ENCODE data around the gene CEP44.

- no peak for TF ChIP-seq POLR2A (IDR thresholded peaks at IDR 0.05)
- TF ChIP-seq, protein P1, sequence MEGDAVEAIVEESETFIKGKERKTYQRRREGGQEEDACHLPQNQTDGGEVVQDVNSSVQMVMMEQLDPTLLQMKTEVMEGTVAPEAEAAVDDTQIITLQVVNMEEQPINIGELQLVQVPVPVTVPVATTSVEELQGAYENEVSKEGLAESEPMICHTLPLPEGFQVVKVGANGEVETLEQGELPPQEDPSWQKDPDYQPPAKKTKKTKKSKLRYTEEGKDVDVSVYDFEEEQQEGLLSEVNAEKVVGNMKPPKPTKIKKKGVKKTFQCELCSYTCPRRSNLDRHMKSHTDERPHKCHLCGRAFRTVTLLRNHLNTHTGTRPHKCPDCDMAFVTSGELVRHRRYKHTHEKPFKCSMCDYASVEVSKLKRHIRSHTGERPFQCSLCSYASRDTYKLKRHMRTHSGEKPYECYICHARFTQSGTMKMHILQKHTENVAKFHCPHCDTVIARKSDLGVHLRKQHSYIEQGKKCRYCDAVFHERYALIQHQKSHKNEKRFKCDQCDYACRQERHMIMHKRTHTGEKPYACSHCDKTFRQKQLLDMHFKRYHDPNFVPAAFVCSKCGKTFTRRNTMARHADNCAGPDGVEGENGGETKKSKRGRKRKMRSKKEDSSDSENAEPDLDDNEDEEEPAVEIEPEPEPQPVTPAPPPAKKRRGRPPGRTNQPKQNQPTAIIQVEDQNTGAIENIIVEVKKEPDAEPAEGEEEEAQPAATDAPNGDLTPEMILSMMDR (IDR thresholded peaks at IDR 0.05) = no peak
Measured at GRCh38 chr4:174320494-174321199, 36.9 kb downstream of the CEP44 start.
